ENCODE results near the gene SH3RF3. TPM values are rescaled to one million over a fixed set of nuclear protein-coding genes. Genes with fewer than 3 reads are reported as not detected.

SH3RF3 gene
- total RNA-seq, 1 experiment from 2014 or later = 21.7 TPM

GRCh38 chr2:109428841-109429566 is 300.0 kb downstream of the SH3RF3 start:
- Mint-ChIP-seq H3K4me1 (ENCODE audit: insufficient read depth, unreplicated experiment) (no peaks in the 10 kb centered on the region), H3K27ac (ENCODE audit: low read depth, unreplicated experiment) (no peak overlapping the region), H3K27me3 (ENCODE audit: insufficient read depth, unreplicated experiment) (no peaks in the 10 kb centered on the region), H3K36me3 (ENCODE audit: insufficient read depth, unreplicated experiment) (no peaks in the 10 kb centered on the region), H3K9me3 (ENCODE audit: unreplicated experiment) (no peaks in the 10 kb centered on the region), H3K4me3 (ENCODE audit: unreplicated experiment) (no peak overlapping the region)
- intact Hi-C loops (cut with micrococcal nuclease) = no loop called here
- ChIA-PET POLR2A (no interaction called here), CTCF (no interaction called here)
- TF ChIP-seq CTCF (IDR thresholded peaks at IDR 0.05; ENCODE audit: unreplicated experiment) = no peak
- BruUV-seq (replicated peaks) = no TSS peak
- DNase-seq (ENCODE audit: unreplicated experiment) = no peak

- Mint-ChIP-seq H3K27ac (ENCODE audit: low read depth, unreplicated experiment) (no peak overlapping the region), H3K9me3 (ENCODE audit: unreplicated experiment) (no peaks in the 10 kb centered on the region), H3K4me1 (ENCODE audit: insufficient read depth, unreplicated experiment) (no peaks in the 10 kb centered on the region), H3K4me3 (ENCODE audit: unreplicated experiment) (no peak overlapping the region), H3K36me3 (ENCODE audit: insufficient read depth, unreplicated experiment) (no peaks in the 10 kb centered on the region), H3K27me3 (ENCODE audit: insufficient read depth, unreplicated experiment) (no peaks in the 10 kb centered on the region)
- no TSS peak for BruUV-seq (replicated peaks)
- no peak for DNase-seq (ENCODE audit: unreplicated experiment)
- ChIA-PET POLR2A (interaction anchor here (0.6 kb wide), 1 partner anchor 33 kb away, joined by 3 read pairs; no protein-coding TSS in a partner anchor), CTCF (no interaction called here)
- intact Hi-C loops (cut with micrococcal nuclease) = no loop called here
- no peak for TF ChIP-seq CTCF (IDR thresholded peaks at IDR 0.05; ENCODE audit: unreplicated experiment)
Measured at GRCh38 chr2:109429567-109430328, 300.7 kb downstream of the SH3RF3 start.

GRCh38 chr2:109430329-109430636 is 301.3 kb downstream of the SH3RF3 start:
- Mint-ChIP-seq H3K9me3 (ENCODE audit: unreplicated experiment) (no peaks in the 10 kb centered on the region), H3K4me3 (ENCODE audit: unreplicated experiment) (no peak overlapping the region), H3K36me3 (ENCODE audit: insufficient read depth, unreplicated experiment) (no peaks in the 10 kb centered on the region), H3K27me3 (ENCODE audit: insufficient read depth, unreplicated experiment) (no peaks in the 10 kb centered on the region), H3K4me1 (ENCODE audit: insufficient read depth, unreplicated experiment) (no peaks in the 10 kb centered on the region), H3K27ac (ENCODE audit: low read depth, unreplicated experiment) (no peak overlapping the region)
- BruUV-seq (replicated peaks) = no TSS peak
- intact Hi-C loops (cut with micrococcal nuclease) = no loop called here
- DNase-seq (ENCODE audit: unreplicated experiment) = no peak
- ChIA-PET CTCF (no interaction called here), POLR2A (interaction anchor here (0.6 kb wide), 1 partner anchor 33 kb away, joined by 3 read pairs; no protein-coding TSS in a partner anchor)
- no peak for TF ChIP-seq CTCF (IDR thresholded peaks at IDR 0.05; ENCODE audit: unreplicated experiment)

GRCh38 chr2:109432421-109432820 is 303.4 kb downstream of the SH3RF3 start:
- BruUV-seq (replicated peaks) = no TSS peak
- Mint-ChIP-seq H3K36me3 (ENCODE audit: insufficient read depth, unreplicated experiment) (peaks cover 15% of the 10 kb centered on the region), H3K27me3 (ENCODE audit: insufficient read depth, unreplicated experiment) (no peaks in the 10 kb centered on the region), H3K4me1 (ENCODE audit: insufficient read depth, unreplicated experiment) (no peaks in the 10 kb centered on the region), H3K4me3 (ENCODE audit: unreplicated experiment) (no peak overlapping the region), H3K27ac (ENCODE audit: low read depth, unreplicated experiment) (no peak overlapping the region), H3K9me3 (ENCODE audit: unreplicated experiment) (no peaks in the 10 kb centered on the region)
- CTCF ChIA-PET = no interaction called here
- TF ChIP-seq CTCF (IDR thresholded peaks at IDR 0.05; ENCODE audit: unreplicated experiment) = no peak
- no peak for DNase-seq (ENCODE audit: unreplicated experiment)
- POLR2A ChIA-PET = interaction anchor here (1.6 kb wide), 1 partner anchor 26 kb away, joined by 6 read pairs; no protein-coding TSS in a partner anchor
- intact Hi-C loops (cut with micrococcal nuclease) = no loop called here
